Anterior cingulate cortex (tissue), 58 donors: ENCODE measurements around the gene TPM2.

Experiments
- DNase-seq, 58 donors: peaks; one replicate each; lab custom pipeline; 2025; lab: John Stamatoyannopoulos, UW

The TPM2 gene

DNA sequence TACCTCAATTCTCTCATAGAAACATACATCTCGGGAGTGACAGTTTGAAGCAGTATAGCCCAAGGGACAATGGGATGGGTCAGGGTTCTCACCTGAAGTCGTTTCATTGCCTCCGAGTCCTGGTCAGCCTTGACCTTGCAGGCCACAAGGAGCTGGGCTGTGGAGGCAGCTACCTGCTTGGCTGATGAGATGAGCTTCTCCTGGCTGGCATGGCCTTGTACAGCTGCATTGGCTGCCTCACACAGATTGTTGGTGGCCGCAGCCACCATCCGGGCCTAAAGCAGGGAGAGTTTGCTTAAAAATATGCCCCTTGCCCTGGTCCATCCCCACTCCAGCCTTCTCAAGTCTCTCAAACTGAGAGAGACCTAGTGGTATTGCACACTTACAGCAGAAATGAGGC, 8.5 kb upstream of the TPM2 start:
- no peak for DNase-seq

DNA sequence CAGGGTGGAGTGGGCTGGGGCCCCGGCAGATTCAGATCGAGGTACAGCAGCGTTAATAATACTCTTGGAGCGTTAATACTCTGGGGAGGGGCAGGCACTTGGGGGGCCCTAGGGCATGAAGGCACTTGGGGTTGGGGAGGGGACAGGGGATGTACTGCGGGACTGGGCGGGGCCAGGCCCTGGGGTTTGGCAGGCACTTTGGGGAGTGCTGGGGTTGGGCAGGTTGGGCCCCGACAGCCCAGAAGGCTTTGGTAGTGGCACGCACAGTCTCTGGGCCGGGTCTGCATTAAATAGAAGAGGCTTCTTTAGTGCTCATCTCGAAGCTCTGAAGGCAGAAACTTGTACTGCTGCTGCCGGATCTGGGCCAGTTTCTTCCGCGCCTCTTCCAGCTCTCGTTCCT, 7.8 kb upstream of the TPM2 start:
- DNase-seq: no peak

DNA sequence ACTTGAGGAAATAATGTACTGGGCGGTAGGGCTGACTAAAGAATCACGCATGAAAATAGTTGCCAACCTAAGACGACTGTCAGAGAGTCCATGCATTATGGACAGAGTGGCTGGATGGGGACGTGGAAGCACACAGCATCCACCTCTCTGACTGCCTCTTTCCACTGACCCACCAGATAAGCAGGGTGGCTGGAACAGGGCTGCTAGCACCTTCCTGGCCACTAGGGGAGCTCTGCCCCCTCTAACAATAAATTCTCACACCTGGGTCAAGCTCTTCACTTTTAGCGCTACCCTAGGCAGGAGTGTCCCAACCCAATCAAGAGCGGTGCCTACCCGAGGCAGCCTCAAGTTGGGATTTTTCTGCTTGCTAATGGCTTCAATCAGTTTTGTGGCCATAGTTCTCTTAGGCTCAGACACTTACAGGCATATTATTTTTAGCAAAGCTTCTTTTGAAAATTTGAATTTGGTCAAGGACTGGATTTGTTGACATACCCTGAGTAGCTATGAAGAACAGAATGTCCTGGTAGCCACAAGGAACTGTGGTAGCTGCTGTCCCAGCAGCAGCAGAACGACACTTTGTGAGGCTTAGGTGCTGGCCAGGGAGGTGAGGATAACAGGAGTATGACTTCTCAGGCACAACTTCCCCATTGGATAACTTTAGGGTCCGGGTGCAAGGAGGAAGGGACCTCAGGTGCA, 6.9 kb upstream of the TPM2 start:
- peak in 27 of 58 donors; percentile 2 to 48 (median 13) for DNase-seq

DNA sequence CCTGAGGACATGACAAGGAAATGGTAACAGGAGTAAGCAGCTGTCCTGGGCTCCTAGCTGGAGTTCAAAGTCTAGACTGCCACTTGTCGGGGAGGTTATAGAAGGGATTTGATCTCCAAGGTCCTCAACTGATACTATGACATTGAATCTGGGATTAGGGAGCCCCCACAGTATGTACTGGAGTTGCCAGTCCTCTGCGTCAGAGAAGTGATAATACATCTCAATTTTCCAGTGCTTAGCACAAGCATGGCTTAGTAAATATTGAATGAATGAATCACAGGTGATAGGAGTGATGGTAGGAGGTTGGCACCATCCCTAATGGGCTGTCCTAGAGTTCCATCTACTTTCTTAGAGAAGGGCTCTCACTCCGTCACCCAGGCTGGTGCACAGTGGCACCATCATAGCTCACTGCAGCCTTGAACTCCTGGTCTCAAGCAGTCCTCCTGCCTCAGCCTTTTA, 6.2 kb upstream of the TPM2 start:
- no peak for DNase-seq

DNA sequence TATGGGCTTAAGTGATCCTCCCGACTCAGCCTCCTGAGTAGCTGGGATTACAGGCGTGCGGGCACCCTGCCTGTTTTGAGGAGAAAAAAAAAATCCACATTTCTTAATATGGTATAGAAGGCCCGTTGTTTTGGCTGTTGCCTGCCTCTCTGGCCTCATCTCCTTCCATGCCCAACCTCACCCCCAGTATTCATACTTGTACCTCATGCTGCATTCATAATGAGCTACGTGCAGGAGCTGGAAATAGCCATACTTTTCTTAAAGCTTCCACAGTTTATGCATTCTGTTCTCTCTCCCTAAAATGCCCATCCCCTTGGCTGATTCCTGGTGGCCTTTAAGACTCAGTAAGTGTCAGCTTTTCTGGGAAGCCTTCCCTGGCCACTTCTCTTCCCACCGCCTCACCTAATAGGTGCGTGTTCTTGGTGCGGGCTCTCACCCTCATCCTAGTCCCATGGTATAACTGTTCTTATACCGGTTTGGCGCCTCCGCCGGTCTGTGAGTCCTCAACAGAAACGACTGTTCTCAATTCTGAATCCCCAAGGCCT, 2.1 kb upstream of the TPM2 start:
- DNase-seq: no peak

DNA sequence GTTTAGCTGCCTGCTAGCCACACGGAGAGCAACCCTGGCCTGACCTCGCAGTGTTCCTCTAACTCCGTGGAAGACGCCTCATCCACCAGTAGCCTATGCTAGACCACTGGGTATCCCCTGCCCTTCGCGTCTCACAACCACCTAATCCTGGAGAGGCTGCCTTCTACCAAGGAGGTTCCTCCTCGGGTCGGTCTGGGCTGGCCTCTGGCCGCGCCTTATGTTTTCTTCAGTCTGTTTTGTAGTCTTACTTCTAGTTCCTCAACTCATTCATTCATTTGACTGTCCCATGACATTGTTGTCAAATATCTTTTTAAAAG, 1.6 kb upstream of the TPM2 start:
- DNase-seq: peak in 1 of 58 donors; percentile 14

DNA sequence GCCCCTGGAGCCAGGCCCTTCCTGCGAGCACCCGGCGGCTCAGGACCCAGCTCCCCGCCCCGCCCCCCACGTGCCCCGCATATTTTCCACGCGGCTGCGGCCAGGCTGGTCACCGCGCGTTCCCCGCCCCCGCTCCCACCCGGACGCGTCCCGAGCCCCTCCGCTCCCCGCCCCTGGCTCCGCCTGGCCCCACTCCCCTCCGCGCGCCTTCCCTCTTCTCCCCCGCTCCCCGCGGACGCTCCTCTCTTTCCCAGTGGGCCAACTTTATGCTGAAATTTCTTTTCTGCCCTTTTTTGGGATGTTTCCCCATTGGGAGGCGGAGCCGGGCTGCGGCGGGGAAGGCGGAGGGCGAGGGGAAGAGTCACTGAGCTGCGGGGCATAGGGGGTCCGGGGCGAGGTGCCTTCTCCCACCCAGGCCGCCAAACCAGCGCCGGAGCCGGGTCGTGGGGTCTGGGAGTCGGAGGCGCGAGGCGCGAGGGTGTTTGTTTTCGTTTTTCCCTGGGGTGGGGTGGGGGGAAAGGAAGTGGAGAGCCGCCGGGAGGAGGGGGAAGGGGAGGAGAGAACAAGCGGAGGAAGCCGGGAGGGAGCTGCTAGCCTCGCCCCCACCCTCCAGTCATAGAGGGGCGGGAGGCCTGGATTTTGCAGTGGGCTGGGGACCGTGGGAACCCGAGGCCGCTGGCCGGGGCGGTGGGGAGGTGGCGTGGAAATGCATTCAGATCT, 1.0 kb upstream of the TPM2 start:
- peak in 43 of 58 donors; percentile 7 to 59 (median 30) for DNase-seq

DNA sequence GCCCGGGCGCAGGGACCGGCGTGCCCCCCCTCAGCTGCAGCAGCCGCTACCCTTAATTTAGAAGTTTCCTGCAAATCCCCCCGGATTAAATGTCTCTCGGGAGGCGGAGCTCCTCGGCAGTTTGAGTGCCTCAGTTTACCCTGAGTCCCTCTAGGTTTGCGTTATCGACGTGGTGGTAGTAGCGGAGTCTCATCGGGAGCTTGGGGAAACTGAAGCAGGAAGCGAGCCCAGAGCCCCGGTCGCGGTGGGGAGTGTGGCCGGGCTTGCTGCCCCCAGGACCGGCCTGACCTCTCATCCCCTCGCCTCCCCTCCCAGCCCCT, 529 bp upstream of the TPM2 start:
- peak in 1 of 58 donors; percentile 52 for DNase-seq

DNA sequence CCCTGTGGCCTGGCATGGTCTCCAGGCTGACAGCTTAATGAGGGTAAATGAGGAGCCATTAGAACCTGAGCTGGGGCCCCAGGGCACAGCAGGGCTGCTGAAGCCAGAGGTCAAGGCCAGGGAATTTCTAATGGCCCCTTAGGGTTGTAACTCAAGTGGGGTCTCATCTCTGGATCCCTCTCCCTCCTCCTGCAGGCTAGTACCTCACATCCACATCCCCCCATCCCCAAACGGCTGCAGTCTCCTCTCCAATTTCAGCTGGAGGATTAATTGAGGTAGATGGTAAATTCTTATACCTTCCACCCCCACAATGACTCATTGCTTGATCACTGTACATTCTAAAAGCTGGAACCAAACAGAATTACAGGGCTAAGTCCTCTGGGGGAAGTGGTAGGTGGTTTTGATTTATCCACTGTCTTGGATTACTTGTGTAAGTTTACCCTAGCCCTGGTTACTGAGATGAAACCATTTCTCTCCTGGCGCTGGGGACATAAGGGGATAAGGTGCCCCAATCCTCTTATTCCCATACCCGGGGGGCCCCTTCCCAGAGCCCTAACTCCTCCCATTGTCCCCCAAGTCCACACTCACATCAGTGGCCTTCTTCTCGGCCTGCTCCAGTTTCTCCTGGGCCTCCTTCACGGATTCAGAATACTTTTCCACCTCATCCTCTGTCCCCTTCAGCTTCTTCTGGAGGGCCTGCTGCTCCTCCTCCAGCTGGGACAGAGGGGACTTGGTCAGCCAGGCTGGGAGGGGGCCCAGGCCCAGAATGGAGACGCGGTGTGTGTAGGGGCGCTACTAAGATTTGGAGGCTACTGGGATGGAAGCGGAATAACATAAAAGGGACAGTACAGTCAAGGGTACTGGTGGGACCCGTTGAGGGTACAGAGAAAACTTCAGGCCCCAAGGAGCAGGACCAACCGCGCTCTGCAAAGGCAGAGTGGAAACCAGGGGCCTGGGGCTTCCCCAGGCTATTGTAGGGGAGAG, 875 bp downstream of the TPM2 start:
- DNase-seq: peak in 2 of 58 donors; percentile 13 to 22

DNA sequence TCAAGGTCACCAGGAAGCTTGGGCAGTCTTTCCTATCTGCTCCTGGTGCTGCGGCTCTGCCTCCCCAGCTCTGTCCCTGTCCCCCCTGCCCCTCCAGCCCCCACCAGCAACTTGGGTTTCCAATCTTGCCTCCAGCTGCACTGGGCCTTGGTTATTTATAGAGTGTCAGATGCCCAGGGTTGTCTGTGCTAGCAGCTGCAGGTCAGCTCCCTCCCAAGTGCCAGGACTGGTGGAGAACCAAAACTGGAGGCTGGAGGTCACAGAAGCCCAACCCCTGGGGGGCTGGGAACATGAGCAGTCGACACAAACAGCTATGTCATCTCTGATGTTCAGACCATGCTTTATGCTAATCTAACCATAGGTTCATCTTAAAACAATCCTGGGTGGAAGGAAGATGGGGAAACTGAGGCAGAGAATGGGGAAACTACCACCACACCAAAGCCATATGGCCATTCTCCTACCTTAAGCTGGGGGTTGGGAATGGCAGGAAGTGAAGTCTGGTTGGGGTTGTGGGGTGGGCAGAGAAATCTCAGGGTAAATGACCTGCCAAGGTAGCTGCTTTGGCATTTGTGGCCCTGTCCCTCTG, 1.7 kb downstream of the TPM2 start:
- peak in 1 of 58 donors; percentile 13 for DNase-seq

DNA sequence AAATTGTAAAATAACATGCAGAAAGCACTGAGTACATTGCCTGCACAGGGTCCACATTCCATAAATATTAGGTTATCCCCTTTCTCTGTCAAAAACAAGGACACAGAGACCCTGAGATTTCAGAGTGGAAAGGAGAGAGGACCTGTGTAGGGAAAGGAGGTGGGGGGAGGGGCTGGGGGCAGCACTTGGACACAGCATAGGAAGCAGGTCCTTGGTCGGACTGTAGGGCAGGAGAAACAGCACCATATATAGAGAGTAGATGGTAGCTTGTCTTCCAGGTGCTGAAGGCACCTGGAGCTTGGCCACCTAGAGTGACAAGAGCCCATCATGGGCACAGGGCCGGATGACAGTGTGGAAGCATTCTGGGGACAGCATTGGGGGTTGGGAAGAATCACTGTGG, 2.4 kb downstream of the TPM2 start:
- no peak for DNase-seq

DNA sequence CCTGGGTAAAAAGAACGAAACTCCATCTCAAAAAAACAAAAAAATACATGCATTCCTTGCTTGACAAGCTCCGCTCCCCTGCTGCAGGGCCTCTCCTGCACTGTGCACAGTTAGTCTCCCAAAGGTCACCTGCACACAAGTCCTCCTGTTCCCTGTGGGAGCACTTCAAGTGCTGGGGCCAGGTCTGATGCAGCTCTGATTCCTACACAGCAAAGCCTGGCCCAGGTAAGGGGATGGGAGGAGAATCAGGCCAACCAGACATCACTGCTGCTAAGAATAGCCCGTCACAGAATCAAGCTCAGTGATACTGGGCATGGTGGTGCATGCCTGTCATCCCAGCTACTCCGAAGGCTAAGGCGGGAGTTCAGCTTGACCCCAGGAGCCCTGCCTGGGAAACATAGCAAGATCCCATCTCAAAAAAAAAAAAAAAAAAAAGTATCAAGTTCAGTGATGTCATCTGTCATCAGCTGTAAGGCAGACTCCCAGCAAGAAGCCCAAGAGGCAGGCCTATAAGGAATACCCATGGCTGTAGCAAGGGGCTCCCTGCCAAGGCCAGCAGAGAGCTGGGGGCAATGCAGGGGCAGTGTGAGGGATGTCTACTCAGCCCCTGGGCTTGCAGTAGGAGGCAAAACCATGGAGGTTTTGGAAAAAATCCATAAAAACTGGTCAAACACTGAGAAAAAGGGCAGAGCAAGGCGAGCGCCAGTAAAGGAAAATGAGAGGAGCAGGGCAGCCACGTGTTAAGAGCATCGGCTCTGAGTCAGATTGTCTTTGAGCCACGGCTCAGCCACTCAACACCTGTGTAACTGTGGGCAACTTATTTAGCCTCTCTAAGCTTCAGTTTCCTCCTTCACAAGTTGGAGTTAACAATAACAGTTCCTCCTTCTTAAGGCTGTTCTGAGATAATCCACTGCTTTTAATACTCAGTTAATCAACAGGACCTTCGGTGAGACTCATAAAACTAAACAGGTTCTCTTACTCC, 3.2 kb downstream of the TPM2 start:
- no peak for DNase-seq

DNA sequence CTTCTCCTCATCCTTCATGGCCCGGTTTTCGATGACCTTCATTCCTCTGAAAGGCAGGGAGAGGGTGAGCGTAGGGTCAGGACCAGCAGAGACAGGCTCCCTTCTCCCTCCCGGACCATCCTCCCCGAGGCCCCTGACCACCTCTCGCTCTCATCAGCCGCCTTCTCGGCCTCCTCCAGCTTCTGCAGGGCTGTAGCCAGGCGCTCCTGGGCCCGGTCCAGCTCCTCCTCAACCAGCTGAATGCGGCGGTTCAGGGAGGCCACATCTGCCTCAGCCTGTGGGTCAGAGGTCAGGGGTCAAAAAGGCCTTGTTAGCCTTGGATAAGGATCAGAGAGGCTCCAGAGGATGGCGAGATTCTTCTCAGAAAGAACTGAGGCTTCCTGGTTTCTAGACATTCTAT, 4.2 kb downstream of the TPM2 start:
- DNase-seq: no peak

DNA sequence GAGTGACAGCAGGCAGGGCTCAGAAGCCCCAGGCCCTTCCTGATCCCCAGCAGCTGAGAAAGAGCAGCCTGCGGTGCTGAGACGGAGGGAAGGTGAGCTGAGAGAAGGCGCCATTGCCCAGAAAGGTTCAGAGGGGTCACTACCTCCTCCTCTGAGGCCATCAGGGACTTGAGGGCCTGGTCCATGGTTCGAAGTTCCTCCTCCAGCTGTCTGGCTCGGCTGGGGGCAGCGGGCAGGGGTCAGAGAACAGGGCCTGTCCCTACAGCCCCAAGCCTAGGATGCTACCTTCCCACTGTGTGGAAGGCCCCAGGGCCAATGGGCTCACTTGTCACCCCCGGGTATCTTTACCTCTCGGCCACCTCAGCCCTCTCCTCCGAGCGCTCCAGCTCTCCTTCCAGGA, 4.8 kb downstream of the TPM2 start:
- DNase-seq: no peak

DNA sequence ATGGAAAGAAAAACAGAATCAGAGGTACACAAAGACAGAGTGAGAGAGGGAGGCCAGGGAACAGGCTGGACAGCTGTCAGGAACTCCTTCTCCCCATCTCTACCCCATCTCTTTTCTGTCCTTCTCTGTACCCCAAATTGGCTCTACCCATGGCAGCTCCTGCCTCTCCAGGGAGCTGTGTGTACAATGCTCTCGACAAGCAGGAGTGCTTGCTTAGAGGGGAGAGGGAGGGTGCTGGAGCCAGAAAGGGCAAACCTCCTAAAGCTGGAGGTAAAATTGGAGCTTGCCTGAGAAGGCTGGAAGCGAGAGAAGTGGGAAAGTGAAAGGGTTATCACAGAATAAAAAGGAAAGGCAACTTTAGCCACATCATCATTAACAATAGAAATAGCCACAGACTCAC, 6.4 kb downstream of the TPM2 start:
- DNase-seq: no peak

DNA sequence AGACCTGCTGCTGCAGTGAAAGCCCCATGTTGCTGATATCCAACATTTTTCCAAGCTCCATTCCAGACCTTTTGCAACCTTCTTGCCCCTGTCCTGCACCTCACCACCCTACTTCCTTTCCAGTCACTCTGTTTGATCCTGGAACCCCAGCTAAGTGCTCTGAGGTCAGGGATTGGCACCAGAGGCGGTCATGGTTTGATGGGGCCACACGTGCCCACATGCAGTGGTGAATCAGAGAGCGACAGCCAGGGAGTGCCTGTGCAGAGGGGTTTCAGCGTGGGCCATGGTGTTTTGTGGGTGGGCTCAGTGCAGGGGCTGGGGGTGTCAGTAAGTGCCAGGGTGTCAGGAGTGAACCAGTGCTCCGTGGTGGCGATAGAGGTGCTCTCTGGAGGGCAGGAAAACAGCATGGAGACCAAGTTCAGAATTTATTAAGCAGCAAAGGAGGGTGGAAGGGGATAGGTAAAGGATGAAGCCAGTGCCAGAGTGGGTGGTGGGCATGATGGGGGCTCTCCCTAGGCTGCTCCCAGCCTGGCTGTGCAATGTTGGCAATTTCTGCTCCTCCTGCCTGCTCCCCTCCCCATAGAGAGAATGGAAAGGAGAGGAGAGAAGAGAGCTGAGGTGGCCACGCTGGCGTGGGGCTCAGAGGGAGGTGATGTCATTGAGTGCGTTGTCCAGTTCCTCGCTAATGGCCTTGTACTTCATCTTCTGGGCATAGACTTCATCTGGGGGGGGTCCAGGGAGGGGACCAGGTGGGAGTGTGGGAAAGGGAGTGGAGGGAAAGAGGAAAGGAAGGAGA, 7.0 kb downstream of the TPM2 start:
- DNase-seq: no peak

DNA sequence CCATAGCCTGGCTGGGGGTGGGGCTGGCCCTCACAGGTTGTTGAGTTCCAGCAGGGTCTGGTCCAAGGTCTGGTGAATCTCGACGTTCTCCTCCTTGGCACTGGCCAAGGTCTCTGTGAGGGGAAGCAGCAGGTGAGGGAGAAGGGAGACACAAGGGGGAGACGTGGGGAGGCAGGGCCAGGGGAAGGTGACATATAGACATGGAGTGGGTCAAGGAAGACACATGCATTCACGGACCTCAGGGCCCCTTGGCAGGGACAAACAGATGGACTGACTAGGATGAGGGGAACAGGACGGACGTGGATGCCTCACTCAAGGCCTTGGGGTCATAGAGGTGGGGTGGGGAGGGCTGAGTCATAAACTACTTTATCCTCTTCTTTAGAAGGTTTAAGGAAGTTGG, 7.7 kb downstream of the TPM2 start:
- DNase-seq: no peak

DNA sequence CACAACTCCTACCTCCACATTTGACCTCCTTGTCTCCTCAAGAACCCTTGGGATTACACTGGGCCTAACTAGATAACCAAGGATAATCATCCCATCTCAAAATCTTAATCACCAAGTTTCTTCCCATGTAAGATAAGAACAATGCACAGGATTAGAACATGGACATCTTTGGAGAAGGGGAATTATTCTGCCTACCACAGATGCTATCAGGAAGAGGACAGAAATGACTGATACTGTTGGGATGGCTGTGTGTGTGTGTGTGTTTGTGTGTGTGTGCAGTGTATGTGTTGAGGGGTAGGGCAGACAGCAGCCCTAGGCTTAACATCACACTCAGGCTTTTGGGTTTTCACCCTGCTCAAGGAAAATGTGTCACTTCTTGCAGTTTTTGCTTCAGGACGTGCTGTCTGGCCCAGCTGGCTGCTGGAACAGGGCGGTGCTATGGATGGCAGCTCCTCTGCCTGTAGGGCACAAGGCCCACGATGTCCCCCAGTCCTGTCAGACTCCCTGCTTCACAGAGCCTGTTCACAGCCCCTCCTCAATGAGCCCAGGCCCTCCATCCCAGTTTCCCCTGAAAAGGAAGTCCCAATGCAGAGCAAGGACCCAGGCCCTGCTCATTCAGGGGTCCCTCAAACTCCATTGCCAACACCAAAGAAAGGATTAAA, 8.3 kb downstream of the TPM2 start:
- DNase-seq: no peak
